ENCODE measurements around the gene GNA12. TPM values are rescaled to one million over a fixed set of nuclear protein-coding genes. Genes with fewer than 3 reads are reported as not detected.
A peak's percentile ranks its signal among the peaks of the same experiment; 100 is the strongest.

The GNA12 gene
- total RNA-seq, 4 donors from 2014 or later = 7.6 to 8.4 (median 8.1) TPM

DNA sequence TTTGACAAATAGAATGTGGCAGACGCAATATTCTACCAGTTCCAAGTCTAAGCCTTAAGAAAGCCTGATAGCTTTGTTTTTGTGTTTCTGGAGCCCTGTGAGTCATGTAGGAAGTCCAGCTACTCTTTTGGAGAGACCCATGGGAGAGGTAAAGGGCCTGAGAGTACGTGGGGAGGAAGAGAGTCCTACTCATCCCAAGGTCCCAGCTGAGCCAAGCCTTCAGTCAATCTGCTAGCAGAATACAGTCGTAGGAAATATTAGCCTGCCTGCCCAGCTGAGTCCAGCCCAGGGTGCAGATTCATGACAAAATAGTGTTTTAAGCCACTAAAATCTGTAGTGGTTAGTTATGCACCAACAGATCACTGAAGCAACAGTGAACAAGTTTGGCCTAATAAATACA lies 9.0 kb upstream of the GNA12 start:
- ATAC-seq = peak; percentile 63 to 64
- DNase-seq = peak in 1 of 2 donors; percentile 39
- intact Hi-C loops (cut with DNase I; ENCODE audit: low total_unique reads) = no loop called here
- Histone ChIP-seq H3K27me3 (no peaks in the 10 kb centered on the region), H3K27ac (peak overlapping the region in 3 of 4 donors; percentile 30 to 59 (median 52)), H3K36me3 (no peaks in the 10 kb centered on the region), H3K4me3 (no peak overlapping the region), H3K4me1 (peaks cover 0 to 4% of the 10 kb centered on the region in 2 donors), H3K9me3 (no peaks in the 10 kb centered on the region)
- in situ Hi-C loops (cut with MboI; ENCODE audit: low sequenced_read_pairs in 4 of 4) = no loop called here
- TF ChIP-seq, protein P1, sequence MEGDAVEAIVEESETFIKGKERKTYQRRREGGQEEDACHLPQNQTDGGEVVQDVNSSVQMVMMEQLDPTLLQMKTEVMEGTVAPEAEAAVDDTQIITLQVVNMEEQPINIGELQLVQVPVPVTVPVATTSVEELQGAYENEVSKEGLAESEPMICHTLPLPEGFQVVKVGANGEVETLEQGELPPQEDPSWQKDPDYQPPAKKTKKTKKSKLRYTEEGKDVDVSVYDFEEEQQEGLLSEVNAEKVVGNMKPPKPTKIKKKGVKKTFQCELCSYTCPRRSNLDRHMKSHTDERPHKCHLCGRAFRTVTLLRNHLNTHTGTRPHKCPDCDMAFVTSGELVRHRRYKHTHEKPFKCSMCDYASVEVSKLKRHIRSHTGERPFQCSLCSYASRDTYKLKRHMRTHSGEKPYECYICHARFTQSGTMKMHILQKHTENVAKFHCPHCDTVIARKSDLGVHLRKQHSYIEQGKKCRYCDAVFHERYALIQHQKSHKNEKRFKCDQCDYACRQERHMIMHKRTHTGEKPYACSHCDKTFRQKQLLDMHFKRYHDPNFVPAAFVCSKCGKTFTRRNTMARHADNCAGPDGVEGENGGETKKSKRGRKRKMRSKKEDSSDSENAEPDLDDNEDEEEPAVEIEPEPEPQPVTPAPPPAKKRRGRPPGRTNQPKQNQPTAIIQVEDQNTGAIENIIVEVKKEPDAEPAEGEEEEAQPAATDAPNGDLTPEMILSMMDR (IDR thresholded peaks at IDR 0.05 in 4 of 5, conservative IDR thresholded peaks at IDR 0.05 in 1 of 5) = no peak
- no peak for TF ChIP-seq POLR2A (IDR thresholded peaks at IDR 0.05)

DNA sequence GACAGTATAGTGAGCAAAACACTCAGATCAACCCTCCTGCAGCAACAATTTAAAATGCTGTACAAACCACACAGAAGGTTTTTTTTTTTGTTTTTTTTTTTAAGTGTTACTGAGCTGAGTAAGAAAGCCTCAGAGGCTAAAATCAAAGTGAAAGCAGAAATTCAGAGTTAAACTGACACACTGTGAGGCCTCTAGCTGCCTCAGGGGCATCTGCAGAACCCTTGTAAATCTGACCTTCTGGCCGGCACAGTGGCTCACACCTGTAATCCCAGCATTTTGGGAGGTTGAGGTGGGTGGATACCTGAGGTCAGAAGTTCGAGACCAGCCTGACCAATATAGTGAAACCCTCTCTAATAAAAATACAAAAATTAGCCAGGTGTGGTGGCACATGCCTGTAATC lies 7.4 kb upstream of the GNA12 start:
- TF ChIP-seq, protein P1 (IDR thresholded peaks at IDR 0.05 in 4 of 5, conservative IDR thresholded peaks at IDR 0.05 in 1 of 5) = no peak
- no peak for TF ChIP-seq POLR2A (IDR thresholded peaks at IDR 0.05)
- Histone ChIP-seq H3K9me3 (no peaks in the 10 kb centered on the region), H3K36me3 (no peaks in the 10 kb centered on the region), H3K27me3 (no peaks in the 10 kb centered on the region), H3K27ac (no peak overlapping the region), H3K4me3 (no peak overlapping the region), H3K4me1 (peaks cover 0 to 2% of the 10 kb centered on the region in 2 donors)
- no peak for DNase-seq
- ATAC-seq = no peak
- intact Hi-C loops (cut with DNase I; ENCODE audit: low total_unique reads) = no loop called here
- in situ Hi-C loops (cut with MboI; ENCODE audit: low sequenced_read_pairs in 4 of 4) = no loop called here

DNA sequence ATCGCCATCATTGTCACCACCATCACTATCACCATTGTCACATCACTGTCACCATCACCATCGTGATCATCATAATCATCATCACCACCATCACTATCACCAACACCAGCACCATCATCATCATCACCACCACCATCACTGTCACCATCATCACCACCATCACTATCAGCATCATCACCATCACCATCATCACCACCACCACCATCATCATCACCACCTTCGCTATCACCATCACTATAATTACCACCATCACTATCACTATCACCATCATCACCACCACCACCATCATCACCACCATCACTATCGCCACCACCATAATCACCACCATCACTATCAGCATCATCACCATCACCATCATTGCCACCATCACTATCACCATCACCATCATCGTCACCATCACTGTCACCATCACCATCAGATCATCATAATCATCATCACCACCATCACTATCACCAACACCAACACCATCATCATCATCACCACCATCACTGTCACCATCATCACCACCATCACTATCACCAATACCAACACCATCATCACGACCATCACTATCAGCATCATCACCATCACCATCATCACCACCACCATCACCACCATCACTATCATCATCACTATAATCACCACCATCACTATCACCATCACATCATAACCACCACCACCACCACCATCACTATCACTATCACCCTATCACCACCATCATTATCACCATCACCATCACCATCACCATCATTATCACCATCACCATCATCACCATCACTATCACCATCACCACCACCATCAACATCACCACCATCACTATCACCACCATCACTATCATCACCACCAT lies 6.0 kb upstream of the GNA12 start:
- intact Hi-C loops (cut with DNase I; ENCODE audit: low total_unique reads) = no loop called here
- H3K27ac ChIP-seq = no peak overlapping the region
- no peaks in the 10 kb centered on the region for H3K9me3 ChIP-seq
- TF ChIP-seq, protein P1 (IDR thresholded peaks at IDR 0.05 in 4 of 5, conservative IDR thresholded peaks at IDR 0.05 in 1 of 5) = no peak
- TF ChIP-seq POLR2A (IDR thresholded peaks at IDR 0.05) = no peak
- H3K4me1 ChIP-seq = no peaks in the 10 kb centered on the region
- no peak overlapping the region for H3K4me3 ChIP-seq
- DNase-seq (no peak), ATAC-seq (no peak)
- H3K36me3 ChIP-seq = no peaks in the 10 kb centered on the region
- no peaks in the 10 kb centered on the region for H3K27me3 ChIP-seq
- in situ Hi-C loops (cut with MboI; ENCODE audit: low sequenced_read_pairs in 4 of 4) = no loop called here

DNA sequence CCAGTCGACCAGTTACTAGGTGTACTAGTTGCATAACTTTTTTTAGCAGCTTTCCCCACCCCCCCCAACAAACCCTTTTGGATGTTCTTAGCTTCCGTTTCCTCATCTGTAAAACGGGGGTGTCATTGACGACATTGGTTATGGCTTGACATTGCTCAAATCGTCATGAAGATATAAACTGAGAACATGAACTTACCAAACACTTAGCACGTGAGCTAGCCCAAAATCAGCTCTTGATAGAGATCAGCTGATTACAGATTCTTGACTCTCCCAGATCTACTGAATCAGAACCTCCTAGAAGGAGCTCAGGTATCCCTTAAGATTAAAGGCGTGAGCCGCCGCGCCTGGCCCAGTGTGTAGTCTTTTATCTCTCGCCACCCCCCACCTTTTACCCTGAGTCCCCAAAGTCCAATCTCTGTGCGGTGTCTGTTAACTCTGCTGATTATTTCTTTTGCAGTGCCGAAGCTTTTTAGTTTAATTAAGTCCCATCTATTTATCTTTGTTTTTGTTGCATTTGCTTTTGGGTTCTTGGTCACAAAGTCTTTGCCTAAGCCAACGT lies 1.0 kb upstream of the GNA12 start:
- peak overlapping the region in 3 of 4 donors; percentile 48 to 52 (median 49) for H3K4me3 ChIP-seq
- in situ Hi-C loops (cut with MboI; ENCODE audit: low sequenced_read_pairs in 4 of 4) = no loop called here

More for the DNA sequence above, 1.0 kb upstream of the GNA12 start:
- TF ChIP-seq POLR2A (IDR thresholded peaks at IDR 0.05) = no peak
- TF ChIP-seq, protein P1 (IDR thresholded peaks at IDR 0.05 in 4 of 5, conservative IDR thresholded peaks at IDR 0.05 in 1 of 5) = no peak
- no peaks in the 10 kb centered on the region for H3K9me3 ChIP-seq
- H3K36me3 ChIP-seq = no peaks in the 10 kb centered on the region
- peak overlapping the region in 3 of 4 donors; percentile 60 to 75 (median 74) for H3K27ac ChIP-seq
- H3K4me1 ChIP-seq = peaks cover 12 to 13% of the 10 kb centered on the region in 2 donors
- ATAC-seq (no peak), DNase-seq (no peak)
- H3K27me3 ChIP-seq = no peaks in the 10 kb centered on the region
- intact Hi-C loops (cut with DNase I; ENCODE audit: low total_unique reads) = loop anchor here (2.0 kb wide), 1 partner anchor 84 kb away; no protein-coding TSS in a partner anchor
